ENCODE measurements around the gene TRIP12.

TRIP12 gene

GRCh38 chr2:229942671-229943070 is 20.9 kb upstream of the TRIP12 start:
- no peak for ATAC-seq
- TF ChIP-seq TSHZ2 (CRISPR knock-in tag; IDR thresholded peaks at IDR 0.05) (no peak), ZNF8 (CRISPR knock-in tag; IDR thresholded peaks at IDR 0.05) (no peak), TCF4 (CRISPR knock-in tag; IDR thresholded peaks at IDR 0.05; ENCODE audit: borderline replicate concordance) (no peak), ISL1 (CRISPR knock-in tag; IDR thresholded peaks at IDR 0.05) (no peak), GLIS3 (CRISPR knock-in tag; IDR thresholded peaks at IDR 0.05) (no peak), ZFP3 (CRISPR knock-in tag; IDR thresholded peaks at IDR 0.05) (no peak), RARB (CRISPR knock-in tag; IDR thresholded peaks at IDR 0.05) (no peak), OSR1 (CRISPR knock-in tag; IDR thresholded peaks at IDR 0.05) (no peak), CSDC2 (CRISPR knock-in tag; IDR thresholded peaks at IDR 0.05) (no peak), BACH2 (CRISPR knock-in tag; IDR thresholded peaks at IDR 0.05; ENCODE audit: borderline replicate concordance) (no peak), PPARA (CRISPR knock-in tag; IDR thresholded peaks at IDR 0.05; ENCODE audit: borderline replicate concordance) (no peak), PATZ1 (CRISPR knock-in tag; IDR thresholded peaks at IDR 0.05; ENCODE audit: borderline replicate concordance) (no peak), TOX (CRISPR knock-in tag; IDR thresholded peaks at IDR 0.05; ENCODE audit: borderline replicate concordance) (no peak), CSRNP3 (CRISPR knock-in tag; IDR thresholded peaks at IDR 0.05) (no peak), ZFP30 (CRISPR knock-in tag; IDR thresholded peaks at IDR 0.05) (no peak), ZNF565 (CRISPR knock-in tag; conservative IDR thresholded peaks at IDR 0.05; ENCODE audit: low read depth) (no peak), ESRRG (CRISPR knock-in tag; IDR thresholded peaks at IDR 0.05) (no peak), ZNF70 (CRISPR knock-in tag; IDR thresholded peaks at IDR 0.05) (no peak)

GRCh38 chr2:229937537-229937936 is 15.7 kb upstream of the TRIP12 start:
- no peak for ATAC-seq
- TF ChIP-seq ZC3H10 (CRISPR knock-in tag; IDR thresholded peaks at IDR 0.05) = no peak
- no peak for TF ChIP-seq ISL1 (CRISPR knock-in tag; IDR thresholded peaks at IDR 0.05)
- TF ChIP-seq BACH2 (CRISPR knock-in tag; IDR thresholded peaks at IDR 0.05; ENCODE audit: borderline replicate concordance) = no peak
- TF ChIP-seq TOX (CRISPR knock-in tag; IDR thresholded peaks at IDR 0.05; ENCODE audit: borderline replicate concordance) = no peak
- no peak for TF ChIP-seq TSHZ2 (CRISPR knock-in tag; IDR thresholded peaks at IDR 0.05)
- no peak for TF ChIP-seq SNAI2 (CRISPR knock-in tag; IDR thresholded peaks at IDR 0.05)
- no peak for TF ChIP-seq ZNF70 (CRISPR knock-in tag; IDR thresholded peaks at IDR 0.05)
- no peak for TF ChIP-seq PATZ1 (CRISPR knock-in tag; IDR thresholded peaks at IDR 0.05; ENCODE audit: borderline replicate concordance)
- no peak for TF ChIP-seq ARNTL (CRISPR knock-in tag; IDR thresholded peaks at IDR 0.05; ENCODE audit: borderline replicate concordance, low read depth)
- no peak for TF ChIP-seq POU6F1 (CRISPR knock-in tag; IDR thresholded peaks at IDR 0.05; ENCODE audit: borderline replicate concordance, low read depth)
- no peak for TF ChIP-seq GLIS3 (CRISPR knock-in tag; IDR thresholded peaks at IDR 0.05)
- no peak for TF ChIP-seq CSRNP3 (CRISPR knock-in tag; IDR thresholded peaks at IDR 0.05)
- TF ChIP-seq ZFP3 (CRISPR knock-in tag; IDR thresholded peaks at IDR 0.05) = no peak

Data from SK-N-SH treated with all-trans-retinoic acid at 6 μM for 48 hours (cell line).